Measurements from ENCODE around the gene OLIG2.

The OLIG2 gene

DNA sequence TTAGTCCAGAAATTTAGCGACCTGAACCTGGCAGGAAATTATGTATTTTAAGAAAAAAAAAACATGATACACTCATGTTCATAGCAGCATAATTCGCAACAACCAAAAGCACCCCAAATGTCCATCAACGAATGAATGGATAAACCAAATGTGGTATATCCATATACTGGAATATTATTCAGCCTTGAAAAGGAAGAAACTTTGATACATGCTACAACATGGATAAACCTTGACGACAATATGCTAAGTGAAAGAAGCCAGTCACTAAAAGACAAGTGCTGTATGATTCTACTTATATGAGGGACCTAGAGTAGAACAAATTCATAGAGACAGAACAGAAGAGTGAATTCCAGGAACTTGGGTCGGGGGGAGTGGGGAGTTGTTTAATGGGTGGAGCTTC lies 43.5 kb downstream of the OLIG2 start:
- no peak for DNase-seq

DNA sequence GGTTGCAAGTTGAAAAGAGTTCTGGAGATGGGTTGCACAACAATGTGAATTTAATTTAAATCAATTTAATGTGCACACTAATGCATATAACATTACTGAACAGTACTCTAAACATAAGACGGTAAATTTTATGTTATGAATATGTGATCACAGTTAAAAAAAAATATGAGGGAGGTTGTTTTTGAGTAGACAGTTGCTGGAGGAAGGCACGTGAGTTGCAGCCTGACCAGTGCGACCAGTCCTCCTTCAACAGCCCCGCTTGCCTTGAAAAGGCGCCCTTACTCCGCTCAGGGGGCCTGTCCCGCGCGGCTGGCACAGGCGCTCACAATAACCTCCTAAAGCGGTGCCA lies 43.9 kb downstream of the OLIG2 start:
- DNase-seq = no peak

- DNase-seq = no peak
Measured at GRCh38 chr21:33069994-33070743, 44.4 kb downstream of the OLIG2 start, which contains the start of gene OLIG1. Gene OLIG1, plus strand, starts transcription at chr21:33070141. Its CDS starts 106 bp downstream, at chr21:33070247.

DNA sequence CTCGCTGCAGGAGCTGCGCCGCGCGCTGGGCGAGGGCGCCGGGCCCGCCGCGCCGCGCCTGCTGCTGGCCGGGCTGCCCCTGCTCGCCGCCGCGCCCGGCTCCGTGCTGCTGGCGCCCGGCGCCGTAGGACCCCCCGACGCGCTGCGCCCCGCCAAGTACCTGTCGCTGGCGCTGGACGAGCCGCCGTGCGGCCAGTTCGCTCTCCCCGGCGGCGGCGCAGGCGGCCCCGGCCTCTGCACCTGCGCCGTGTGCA lies 44.9 kb downstream of the OLIG2 start:
- no peak for DNase-seq

DNA sequence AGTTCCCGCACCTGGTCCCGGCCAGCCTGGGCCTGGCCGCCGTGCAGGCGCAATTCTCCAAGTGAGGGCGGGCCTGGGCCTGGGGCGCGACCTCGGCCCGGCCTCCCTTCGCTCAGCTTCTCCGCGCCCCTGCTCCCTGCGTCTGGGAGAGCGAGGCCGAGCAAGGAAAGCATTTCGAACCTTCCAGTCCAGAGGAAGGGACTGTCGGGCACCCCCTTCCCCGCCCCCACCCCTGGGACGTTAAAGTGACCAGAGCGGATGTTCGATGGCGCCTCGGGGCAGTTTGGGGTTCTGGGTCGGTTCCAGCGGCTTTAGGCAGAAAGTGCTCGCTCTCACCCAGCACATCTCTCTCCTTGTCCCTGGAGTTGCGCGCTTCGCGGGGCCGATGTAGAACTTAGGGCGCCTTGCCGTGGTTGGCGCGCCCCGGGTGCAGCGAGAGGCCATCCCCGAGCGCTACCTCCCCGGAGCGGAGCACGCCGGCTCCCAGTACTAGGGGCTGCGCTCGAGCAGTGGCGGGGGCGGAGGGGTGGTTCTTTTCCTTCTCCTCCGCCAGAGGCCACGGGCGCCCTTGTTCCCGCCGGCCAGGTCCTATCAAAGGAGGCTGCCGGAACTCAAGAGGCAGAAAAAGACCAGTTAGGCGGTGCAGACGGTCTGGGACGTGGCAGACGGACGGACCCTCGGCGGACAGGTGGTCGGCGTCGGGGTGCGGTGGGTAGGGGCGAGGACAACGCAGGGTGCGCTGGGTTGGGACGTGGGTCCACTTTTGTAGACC lies 45.4 kb downstream of the OLIG2 start:
- no peak for DNase-seq

GRCh38 chr21:33071770-33072306 lies 46.1 kb downstream of the OLIG2 start:
- DNase-seq = no peak

- no peak for DNase-seq
Measured at GRCh38 chr21:33073636-33074035, 47.9 kb downstream of the OLIG2 start.

DNA sequence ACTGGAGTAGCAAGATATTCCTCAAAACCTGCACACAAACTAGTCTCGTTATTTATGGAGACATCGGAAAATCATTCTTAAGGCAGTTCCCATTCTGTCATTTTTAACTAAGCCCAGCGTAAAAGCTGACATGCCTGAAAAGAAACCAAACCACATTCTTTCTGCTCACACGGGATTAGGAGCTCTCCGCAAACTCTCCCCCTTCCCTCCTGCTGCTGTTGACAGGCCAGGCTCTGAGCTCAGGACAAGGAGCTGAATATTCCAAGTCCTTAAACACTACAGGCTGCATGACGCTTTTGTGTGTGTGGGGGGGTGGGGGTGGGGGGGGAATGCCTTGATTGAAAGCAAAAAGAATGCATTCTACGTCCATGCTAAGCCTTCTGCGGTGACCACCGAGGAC lies 49.4 kb downstream of the OLIG2 start:
- DNase-seq = no peak

- no peak for DNase-seq
Measured at GRCh38 chr21:33075596-33076195, 50.0 kb downstream of the OLIG2 start.

DNA sequence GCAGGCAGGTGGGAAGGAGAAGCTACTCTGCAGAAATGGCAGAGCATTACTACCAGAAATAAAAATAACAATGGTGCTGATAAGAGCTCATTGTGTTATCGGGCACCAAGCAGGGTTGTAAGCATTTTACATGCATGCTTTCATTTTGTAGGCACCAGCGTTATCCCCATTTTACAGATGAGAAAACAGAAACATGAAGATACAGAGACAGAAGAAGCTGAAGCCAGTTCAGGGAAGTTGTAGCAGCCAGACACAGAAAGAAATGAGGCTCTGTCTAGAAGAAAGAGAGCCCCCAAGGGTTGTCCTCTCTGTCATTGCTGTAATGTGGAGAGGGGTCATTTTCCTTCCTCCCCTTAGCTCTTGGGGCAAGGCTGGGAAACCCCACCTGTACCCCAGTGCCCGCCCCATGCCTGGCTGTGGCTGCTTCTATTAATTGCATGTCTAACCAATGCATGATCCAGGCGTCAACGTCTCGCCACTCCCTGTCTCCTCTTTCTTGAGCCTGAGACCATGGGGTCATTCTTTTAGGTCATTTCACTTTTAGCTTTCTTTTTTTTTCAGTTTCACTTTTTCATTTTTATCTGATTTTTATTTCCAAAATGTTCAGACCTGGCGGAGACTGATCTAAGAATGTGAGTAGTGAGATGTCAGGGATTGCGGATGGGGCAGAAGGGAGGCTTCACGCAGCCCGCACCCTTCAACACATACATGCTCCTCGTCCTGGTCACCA lies 51.0 kb downstream of the OLIG2 start:
- DNase-seq = no peak
